ENCODE results near the gene CKLF.
"Not testable (repeated sequence)": the region's sequence is repeated elsewhere in the genome, so short reads cannot be mapped to it uniquely, and the experiment has no call there.

Gene CKLF

DNA sequence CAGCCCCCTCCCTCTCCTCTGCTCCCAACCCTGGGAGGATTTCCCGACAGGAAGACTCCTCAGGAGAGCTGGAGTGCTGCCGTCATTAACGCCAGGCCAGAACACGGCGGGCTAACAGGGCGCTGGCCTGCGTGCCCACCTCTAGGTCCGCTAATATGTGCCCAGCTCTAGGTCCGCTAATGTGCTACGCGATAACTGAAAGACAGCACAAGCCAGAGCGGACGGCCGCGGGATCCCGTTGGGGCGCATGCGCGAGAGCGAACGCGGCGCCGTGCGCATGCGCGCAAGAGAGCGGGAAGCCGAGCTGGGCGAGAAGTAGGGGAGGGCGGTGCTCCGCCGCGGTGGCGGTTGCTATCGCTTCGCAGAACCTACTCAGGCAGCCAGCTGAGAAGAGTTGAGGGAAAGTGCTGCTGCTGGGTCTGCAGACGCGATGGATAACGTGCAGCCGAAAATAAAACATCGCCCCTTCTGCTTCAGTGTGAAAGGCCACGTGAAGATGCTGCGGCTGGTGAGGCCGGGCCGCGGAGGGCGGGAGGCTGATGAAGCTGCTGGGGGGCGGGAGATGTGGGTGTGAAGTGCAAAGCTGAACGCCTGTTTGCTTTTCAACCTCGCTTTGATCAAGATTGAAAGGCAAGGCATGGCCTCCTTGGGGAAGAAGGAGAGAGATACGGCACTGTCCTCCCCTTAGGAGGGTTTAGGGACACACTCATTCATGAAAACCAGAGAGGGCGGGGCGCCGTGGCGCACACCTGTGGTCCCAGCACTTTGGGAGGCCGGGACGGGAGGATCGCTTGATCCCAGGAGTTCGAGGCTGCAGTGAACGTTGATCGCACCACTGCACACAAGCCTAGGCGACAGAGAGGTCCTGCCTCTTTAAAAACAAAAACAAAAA, at the start of gene CKLF:
TSS of gene CKLF (plus strand) at position 291 of the 892 bp plus-strand sequence. CDS start at position 431, 140 bp downstream.
- DNase-seq (ENCODE audit: low read depth) = peak; percentile 85

GRCh38 chr16:66503030-66503429, 49.3 kb upstream of the CKLF start:
- DNase-seq (ENCODE audit: low read depth) = no peak

GRCh38 chr16:66503612-66504011, 48.8 kb upstream of the CKLF start:
- no peak for DNase-seq (ENCODE audit: low read depth)

GRCh38 chr16:66507731-66508239, 44.6 kb upstream of the CKLF start:
- DNase-seq (ENCODE audit: low read depth) = no peak

- DNase-seq (ENCODE audit: low read depth) = no peak
Observed at GRCh38 chr16:66508248-66508913, 44.0 kb upstream of the CKLF start.

DNA sequence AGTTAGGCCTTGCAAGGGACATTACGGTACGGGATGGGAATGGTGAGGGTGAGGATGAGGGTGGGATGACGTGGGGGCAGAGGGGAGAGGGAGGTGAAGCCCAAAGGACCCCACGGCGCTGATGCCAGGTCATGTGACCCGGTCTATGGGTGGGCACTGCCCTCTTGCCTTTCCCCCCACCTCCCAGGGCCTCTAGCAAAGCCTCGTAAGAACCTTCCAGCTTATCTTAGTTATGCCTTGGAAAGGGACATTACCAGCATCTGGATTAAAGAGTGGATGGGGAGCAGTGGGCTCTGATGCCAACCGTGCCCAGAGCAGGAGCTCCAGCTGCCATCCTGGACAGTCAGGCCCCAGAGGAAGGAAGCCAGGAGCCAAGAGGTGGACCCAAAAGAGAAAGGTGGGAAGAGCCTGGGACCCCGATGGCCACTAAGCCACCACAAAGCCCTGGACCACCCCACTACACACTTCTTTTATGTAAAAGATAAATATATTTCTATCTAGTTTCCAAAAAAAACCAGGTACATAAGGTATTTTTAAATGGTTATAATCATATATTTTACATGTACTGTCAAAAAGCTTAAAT, 43.4 kb upstream of the CKLF start:
- DNase-seq (ENCODE audit: low read depth) = no peak

DNA sequence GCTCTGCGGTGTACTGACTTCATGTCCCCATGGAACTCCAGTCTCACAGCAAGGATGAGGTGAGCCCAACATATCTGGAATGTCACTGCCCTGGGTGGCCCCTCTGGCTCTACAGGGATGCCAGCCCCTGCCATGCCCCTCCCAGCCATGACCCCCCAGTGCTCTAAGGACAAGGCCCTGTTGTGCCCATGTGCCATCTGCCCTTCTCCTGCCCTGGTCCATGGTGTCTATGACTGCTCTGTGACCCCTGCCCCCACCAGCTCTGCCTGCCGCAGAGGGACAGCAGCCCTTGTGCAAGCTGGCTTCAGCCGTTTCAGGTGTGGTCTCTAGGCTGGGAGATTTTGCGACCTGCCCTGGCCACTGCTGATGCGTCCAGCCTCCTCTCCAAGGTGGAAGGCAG, 42.8 kb upstream of the CKLF start:
- no peak for DNase-seq (ENCODE audit: low read depth)

DNA sequence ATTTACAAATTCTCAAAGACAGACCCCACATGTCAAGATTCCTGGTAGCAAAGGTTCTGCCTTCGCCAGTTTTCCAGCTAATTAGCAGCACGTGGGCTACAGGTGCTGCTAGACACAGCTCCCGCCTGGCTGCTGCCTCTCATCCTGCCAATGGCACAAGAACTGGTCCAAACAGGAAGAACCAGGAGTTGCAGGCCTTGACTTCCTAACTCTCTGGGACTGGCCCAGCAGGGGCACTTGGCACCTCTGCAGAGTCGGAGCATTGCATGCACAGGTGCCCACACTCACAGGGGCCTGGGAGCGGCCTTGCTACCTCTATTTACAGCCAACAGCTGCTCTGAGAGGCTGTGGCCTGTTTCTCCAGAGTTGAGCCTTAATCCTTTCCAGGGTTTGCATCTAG, 42.1 kb upstream of the CKLF start:
- no peak for DNase-seq (ENCODE audit: low read depth)

GRCh38 chr16:66510711-66511601, 41.4 kb upstream of the CKLF start:
- no peak for DNase-seq (ENCODE audit: low read depth)

GRCh38 chr16:66511602-66512271, 40.6 kb upstream of the CKLF start:
- DNase-seq (ENCODE audit: low read depth) = no peak

DNA sequence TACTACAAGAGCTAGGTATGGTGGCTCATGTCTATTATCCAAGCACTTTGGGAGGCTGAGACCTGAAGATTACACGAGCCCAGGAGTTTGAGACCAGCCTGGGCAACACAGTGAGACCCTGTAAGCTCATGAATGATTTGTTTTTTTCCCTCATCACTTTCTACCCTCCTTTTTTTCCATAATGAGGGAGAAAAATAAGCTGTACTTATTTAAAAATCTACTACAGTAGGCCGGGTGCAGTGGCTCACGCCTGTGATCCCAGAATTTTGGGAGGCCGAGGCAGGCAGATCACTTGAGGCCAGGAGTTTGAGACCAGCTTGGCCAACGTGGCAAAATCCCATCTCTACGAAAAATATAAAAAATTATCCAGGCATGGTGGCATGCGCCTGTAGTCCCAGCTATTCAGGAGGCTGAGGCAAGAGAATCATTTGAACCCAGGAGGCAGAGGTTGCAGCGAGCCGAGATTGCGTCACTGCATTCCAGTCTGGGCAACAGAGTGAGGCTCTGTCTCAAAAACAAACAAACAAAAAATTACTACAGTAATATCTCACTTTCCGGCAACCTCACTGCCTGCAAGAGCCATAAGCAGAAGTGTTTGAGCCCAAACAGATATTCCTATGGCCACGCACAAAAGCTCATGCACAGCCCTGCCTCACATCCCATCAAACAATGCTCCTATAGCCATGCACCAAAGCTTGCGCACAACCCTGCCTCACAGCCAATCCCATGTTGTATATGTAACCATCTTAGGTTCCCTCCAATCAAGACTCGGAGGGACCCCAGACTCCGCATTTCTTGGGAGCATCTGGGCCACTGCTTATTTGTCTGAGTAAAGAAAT, 39.9 kb upstream of the CKLF start:
- no peak for DNase-seq (ENCODE audit: low read depth)

- no peak for DNase-seq (ENCODE audit: low read depth)
Observed at GRCh38 chr16:66513111-66513723, 39.2 kb upstream of the CKLF start.

GRCh38 chr16:66514391-66514790, 38.0 kb upstream of the CKLF start:
- not testable (repeated sequence) for DNase-seq (ENCODE audit: low read depth)

- not testable (repeated sequence) for DNase-seq (ENCODE audit: low read depth)
Observed at GRCh38 chr16:66514980-66515595, 37.3 kb upstream of the CKLF start.

- DNase-seq (ENCODE audit: low read depth) = no peak
Observed at GRCh38 chr16:66515596-66516508, 36.5 kb upstream of the CKLF start.

DNA sequence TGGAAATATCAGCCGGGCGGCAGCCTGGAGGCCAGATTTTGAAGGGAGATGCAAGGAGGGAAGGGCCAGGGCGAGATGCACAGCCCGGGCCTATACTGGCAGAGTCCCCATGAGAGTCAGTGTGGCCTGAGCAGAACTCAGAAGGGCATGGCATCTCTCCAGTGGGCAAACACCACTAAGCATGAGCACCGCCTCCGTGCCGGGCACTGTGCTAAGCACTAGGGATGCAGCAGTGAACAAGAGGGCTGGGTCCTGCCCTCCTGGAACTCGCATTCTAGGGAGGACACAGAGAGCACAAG, 35.9 kb upstream of the CKLF start:
- DNase-seq (ENCODE audit: low read depth) = no peak

DNA sequence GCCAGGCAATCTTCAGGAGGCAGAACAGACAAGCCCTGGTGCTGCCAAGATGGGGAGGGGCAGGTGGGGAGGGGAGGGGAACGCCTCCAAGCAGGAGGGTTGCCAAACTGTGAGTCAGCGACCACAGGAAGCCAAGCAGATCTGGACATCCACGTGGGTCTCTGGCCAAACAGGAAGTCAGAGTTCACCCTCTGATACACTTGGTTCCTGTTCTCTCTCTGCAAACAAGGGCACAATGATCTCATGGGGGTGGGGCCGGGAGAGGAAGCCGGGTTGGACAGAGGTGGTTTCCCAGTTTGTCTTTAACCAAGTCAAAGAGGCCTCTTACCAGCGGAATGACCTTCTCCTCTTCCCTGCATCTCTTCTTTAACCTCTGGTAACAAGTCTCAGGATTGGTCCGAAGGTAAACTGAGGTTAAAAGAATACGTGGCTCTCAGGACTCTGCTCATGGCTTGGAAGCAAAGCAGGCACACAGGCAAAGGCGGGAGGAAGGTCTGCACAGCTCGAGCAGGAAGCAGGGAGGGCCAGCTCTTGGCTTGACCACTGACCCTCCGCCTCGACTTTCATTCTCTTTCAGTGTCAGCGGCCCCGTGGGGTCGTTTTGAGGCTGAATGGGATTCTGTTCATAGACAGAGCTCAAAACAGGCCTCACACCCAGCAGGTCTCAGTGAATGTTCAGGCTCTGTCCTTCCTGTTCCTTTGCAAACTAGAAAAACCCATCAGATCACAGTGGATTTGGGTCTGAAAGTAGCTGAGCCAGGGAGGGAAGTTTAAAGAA, 35.4 kb upstream of the CKLF start:
- peak; percentile 54 for DNase-seq (ENCODE audit: low read depth)
